Fibroblast of upper back skin (primary cell): ENCODE measurements around the gene SAMD4A.
"Not testable (repeated sequence)": the region's sequence is repeated elsewhere in the genome, so short reads cannot be mapped to it uniquely, and the experiment has no call there.

ENCODE experiments used
- DNase-seq: peaks from one replicate; pipeline ENCODE4 v3.0.0-alpha.2; 2013

SAMD4A gene

DNA sequence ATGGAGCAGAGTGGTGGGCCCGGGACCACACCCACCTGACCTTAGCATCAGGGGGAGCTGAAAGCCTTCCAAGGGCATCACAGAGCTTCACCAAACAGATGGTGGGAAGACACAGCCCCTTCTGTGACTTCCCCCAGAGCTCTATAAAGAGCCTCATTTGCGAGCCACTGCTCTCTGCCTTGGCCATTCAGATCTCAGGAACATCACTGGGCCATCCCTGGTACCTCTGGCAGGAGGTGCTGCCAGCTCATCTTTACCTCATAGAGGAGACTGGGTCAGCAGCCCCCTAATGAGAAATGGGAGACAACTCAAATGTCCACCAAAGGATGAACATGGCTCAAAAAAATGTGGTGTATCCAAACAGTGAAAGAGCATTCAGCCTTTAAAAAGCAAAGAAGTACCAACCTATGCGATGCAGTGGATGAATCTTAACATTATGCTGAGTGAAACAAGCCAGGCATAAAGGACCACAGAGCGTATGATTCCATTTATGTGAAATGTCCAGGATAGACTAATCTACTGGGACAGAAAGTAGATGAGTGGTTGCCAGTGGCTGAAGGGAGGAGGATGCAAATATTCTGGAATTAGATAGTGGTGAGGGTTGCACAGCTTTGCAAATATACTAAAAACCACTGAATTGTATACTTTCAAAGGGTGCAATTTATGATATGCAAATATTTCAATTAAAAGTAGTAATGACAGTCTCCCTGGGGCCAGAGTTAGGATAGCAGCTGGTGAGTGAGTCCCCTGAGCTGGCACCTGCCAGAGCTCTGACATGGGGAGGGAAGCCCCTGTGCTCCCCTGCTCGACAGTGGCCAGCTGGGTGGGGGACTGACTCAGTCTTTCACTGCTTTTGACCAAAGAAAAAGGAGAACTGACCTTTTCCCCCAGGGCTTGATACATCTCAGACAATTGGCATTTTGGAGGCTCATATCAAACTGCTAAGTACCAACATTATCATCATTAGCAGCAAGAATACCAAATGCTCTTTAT is 219.1 kb downstream of the SAMD4A start:
- no peak for DNase-seq

DNA sequence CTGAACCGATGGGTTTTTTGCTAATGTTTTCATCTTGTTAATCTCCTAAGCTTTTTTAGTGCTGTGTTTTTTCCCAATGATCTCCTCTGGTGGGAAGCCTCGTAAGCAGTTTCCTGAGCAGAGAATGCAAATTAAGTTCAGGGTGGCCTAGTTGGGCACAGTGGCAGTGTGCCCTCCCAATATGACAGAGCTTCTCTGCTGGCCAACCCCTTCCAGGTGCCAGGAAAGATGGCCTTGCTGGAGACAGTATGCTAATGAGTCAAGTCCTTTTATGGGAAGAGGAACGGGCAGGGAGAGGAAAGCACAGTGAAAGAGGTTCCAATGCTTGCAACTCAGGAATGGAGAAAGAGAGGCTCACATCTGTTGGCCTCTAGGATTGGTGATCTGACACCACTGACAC is 219.9 kb downstream of the SAMD4A start:
- DNase-seq, result no peak

GRCh38 chr14:54787261-54787660 is 220.3 kb downstream of the SAMD4A start:
- no peak for DNase-seq

DNA sequence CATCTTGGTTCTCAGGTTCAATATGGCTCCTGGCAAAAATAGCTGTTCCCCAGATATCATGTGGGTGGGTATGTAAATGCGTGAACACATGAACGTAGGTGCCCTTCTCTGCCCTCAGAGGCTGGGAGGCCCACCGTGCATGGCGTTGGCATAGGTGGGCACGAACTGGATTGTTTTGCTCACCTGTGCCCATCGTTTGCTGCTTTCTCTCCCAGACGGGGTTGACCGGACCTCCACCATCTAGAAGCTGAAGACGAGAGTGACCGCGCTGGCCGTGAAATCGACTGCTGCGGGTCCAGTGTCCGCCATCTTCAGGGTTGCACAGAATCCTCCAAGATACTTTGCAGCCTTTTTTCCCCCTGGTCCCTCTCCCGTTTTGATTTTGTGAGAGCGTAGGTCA is 221.8 kb downstream of the SAMD4A start:
- DNase-seq, result no peak

- no peak for DNase-seq
Observed at GRCh38 chr14:54789166-54789565, 222.2 kb downstream of the SAMD4A start.

- no peak for DNase-seq
Observed at GRCh38 chr14:54789781-54790480, 223.0 kb downstream of the SAMD4A start.

GRCh38 chr14:54791001-54791400 is 224.1 kb downstream of the SAMD4A start:
- DNase-seq, result no peak

- no peak for DNase-seq
Observed at GRCh38 chr14:54792288-54792687, 225.4 kb downstream of the SAMD4A start.

DNA sequence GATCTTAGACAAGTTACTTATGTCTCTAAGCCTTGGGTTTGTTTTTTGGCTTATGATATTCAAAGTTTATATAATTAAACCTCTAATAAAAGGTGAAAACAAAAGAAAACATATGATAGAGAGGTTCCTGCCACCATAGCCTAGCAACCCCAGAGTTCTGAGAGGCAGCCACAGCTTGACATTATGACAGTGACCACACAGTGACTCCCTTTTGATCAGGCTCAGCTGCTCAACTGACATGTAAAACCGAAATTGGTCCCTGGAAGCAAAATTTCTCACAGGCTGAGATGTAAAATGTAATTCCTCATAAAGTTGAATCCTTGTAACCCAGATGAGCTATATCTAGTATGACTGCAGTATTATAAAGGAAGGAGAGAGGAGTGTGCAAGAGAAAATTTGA is 227.2 kb downstream of the SAMD4A start:
- DNase-seq, result no peak

DNA sequence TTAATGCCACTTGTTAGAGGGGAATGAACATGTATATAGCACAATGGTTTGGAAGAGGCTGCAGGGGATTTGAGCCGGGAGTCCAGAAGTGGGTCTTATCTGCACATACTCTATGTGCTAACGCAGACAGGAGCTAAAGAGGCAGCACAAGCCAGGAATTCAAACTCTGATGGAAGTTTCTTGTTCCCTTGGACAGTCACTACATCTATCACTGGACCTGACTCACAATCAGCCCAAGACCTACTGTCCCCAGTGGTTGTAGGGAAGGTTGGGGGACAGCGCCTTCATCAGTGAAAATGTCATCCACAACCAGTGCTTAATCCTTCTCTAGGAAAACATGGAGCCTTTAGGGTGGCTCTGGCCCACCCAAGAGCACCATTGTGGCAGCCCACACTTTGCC is 227.9 kb downstream of the SAMD4A start:
- no peak for DNase-seq

DNA sequence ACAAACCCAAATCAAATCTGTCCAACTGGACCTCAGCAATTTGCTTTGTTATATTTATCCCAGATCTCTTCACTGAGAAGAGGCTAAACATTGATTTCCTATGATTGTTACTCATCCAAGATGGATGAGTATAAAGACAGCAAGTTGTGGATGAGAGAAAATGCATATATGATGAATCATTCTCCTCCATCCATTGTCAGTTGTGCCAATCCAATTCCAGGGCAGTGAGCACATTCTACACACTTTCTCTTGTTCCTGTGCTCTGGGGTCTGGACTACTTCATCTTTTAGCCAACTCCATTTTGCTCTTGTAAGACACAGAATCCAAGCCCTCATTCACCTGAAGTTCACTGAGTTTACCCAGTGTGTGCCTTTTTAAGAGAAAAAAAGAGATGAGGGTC is 230.0 kb downstream of the SAMD4A start:
- DNase-seq, result peak; percentile 89

DNA sequence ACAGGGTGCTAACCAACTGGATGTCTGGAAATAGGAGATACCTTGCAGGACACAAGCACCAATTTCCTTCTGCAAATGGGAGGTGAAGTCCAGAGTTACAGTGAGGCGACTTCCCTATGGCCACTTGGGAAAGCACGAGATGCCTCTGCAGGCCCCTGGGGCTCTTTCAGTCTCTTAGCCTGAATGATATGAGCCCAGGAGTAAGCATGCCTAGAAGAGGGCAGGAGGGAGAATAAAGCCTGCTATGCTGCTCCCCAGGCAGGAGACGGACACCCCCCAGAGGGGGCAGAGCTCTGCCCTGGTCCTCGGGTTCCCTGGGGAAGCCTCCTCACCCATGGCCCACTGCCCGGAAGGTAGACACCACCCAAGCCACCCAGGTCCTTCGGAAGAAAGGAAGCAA is 230.6 kb downstream of the SAMD4A start:
- DNase-seq, result no peak

GRCh38 chr14:54797986-54798385 is 231.1 kb downstream of the SAMD4A start:
- no peak for DNase-seq

DNA sequence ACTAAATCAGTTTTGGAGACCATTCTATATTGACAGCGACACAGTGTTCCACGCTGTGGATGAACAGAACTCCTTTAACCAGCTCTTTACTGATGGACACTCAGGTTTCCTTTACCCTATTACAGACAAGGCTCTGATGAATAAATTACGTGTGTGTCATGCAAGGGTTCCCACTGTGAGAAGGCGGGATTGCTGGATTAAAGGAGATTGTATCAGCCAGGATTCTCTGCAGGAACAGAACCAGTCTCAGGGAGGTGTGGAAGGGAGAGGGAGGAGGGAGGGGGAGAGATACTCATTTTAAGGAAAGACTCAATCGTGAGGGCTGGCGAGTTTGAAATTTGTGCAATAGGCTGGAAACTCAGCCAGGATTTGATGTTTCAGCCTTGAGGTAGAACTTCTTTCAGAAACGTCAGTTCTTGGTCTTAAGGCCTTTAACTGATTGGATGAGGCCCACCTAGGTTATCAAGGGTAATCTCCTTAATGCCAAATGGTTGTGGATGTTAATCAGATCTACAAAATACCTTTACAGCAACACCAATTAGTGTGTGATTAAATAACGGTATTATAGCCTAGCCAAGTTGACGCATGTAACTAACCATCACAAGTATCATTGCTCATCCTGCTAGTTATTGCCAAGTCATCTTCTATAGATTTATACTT is 231.7 kb downstream of the SAMD4A start:
- DNase-seq, result peak; percentile 38

- DNase-seq, result not testable (repeated sequence)
Observed at GRCh38 chr14:54801482-54801881, 234.6 kb downstream of the SAMD4A start.

DNA sequence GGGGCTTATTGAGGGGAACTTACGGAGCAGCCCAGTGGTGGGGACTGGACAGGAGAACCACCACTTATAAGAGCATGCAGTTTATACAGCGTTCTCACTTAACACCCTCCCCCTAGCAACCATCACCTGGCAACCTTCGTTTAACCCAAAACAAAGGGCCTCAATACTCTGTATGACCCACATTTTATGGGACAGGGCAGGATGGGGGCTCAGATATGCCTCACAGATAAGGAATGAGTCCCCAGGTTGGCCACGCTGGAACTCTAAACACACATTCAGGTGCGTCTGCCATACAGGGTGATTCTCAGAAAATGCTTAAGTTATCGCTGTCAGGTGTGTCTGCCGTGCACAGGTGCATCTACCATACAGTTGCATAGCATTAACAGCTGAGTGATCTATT is 236.5 kb downstream of the SAMD4A start:
- no peak for DNase-seq

- DNase-seq, result no peak
Observed at GRCh38 chr14:54803926-54804537, 237.1 kb downstream of the SAMD4A start.

- DNase-seq, result no peak
Observed at GRCh38 chr14:54804538-54805041, 237.7 kb downstream of the SAMD4A start.

GRCh38 chr14:54805070-54805444 is 238.1 kb downstream of the SAMD4A start:
- no peak for DNase-seq

- peak; percentile 79 for DNase-seq
Observed at GRCh38 chr14:54805445-54806322, 238.8 kb downstream of the SAMD4A start.

- no peak for DNase-seq
Observed at GRCh38 chr14:54806616-54807015, 239.7 kb downstream of the SAMD4A start.

DNA sequence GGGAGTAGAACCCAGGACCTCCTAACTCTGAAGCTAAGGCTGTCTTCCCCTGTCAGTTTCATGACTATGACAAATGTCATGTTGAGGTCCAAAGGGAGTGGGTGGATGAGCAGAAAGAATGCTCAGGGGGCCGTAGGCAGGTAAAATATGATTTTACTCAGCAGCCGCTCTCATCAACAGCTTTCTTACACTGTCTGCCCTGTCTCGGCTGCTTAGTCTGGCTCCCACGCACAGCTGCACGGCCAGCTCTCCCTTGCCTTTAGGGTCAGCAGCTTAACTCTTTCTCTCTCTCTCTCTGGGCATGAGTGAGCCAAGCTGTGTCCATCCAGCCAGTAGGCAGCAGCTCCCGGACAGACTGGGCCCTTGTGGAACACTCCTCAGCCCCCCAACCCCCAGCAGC is 240.5 kb downstream of the SAMD4A start:
- no peak for DNase-seq
